ENCODE measurements around the gene EPHB2.

GRCh38 chr1:22908880-22909426, 198.3 kb downstream of the EPHB2 start:
- no peak for TF ChIP-seq CTCF (conservative IDR thresholded peaks at IDR 0.05; ENCODE audit: low read length)
- no peak for TF ChIP-seq EZH2phosphoT487 (IDR thresholded peaks at IDR 0.05; ENCODE audit: borderline replicate concordance)

All from Loucy (cell line).